NOMO-1 treated with DMSO at 0.1 percent for 48 hours (cell line): ENCODE data around the gene MEF2A.
A peak's percentile ranks its signal among the peaks of the same experiment; 100 is the strongest.
"Not testable (repeated sequence)": the region's sequence is repeated elsewhere in the genome, so short reads cannot be mapped to it uniquely, and the experiment has no call there.

Experiments used
- DNase-seq: peaks from one replicate; lab custom pipeline; 2025; ENCODE audit not compliant: unreplicated experiment; lab: John Stamatoyannopoulos, UW

Gene MEF2A

GRCh38 chr15:99727733-99728132 lies 161.9 kb downstream of the MEF2A start:
- no peak for DNase-seq

GRCh38 chr15:99728916-99729315 lies 163.1 kb downstream of the MEF2A start:
- DNase-seq = no peak

GRCh38 chr15:99729327-99729726 lies 163.5 kb downstream of the MEF2A start:
- no peak for DNase-seq

- no peak for DNase-seq
Measured at GRCh38 chr15:99729920-99730319, 164.1 kb downstream of the MEF2A start.

- DNase-seq = no peak
Measured at GRCh38 chr15:99731336-99732123, 165.7 kb downstream of the MEF2A start.

- DNase-seq = no peak
Measured at GRCh38 chr15:99732124-99732750, 166.5 kb downstream of the MEF2A start.

GRCh38 chr15:99732751-99733267 lies 167.0 kb downstream of the MEF2A start:
- DNase-seq = peak; percentile 43

GRCh38 chr15:99733268-99734039 lies 167.7 kb downstream of the MEF2A start, which contains the start of gene LYSMD4:
Gene LYSMD4, minus strand, starts transcription at chr15:99733437. Its CDS starts 1,438 bp downstream, at chr15:99731999.
- DNase-seq = peak; percentile 93

GRCh38 chr15:99734040-99734291 lies 168.2 kb downstream of the MEF2A start:
- DNase-seq = not testable (repeated sequence)

GRCh38 chr15:99734575-99734974 lies 168.8 kb downstream of the MEF2A start:
- no peak for DNase-seq

GRCh38 chr15:99735868-99736267 lies 170.1 kb downstream of the MEF2A start:
- DNase-seq = no peak

GRCh38 chr15:99736702-99737101 lies 170.9 kb downstream of the MEF2A start:
- no peak for DNase-seq

GRCh38 chr15:99738021-99738847 lies 172.4 kb downstream of the MEF2A start:
- no peak for DNase-seq

GRCh38 chr15:99741835-99742234 lies 176.1 kb downstream of the MEF2A start:
- DNase-seq = no peak

- DNase-seq = no peak
Measured at GRCh38 chr15:99744142-99744541, 178.4 kb downstream of the MEF2A start.

GRCh38 chr15:99745370-99746086 lies 179.7 kb downstream of the MEF2A start:
- no peak for DNase-seq

- DNase-seq = no peak
Measured at GRCh38 chr15:99749386-99749785, 183.6 kb downstream of the MEF2A start.

GRCh38 chr15:99750326-99750725 lies 184.5 kb downstream of the MEF2A start:
- not testable (repeated sequence) for DNase-seq

GRCh38 chr15:99752556-99752955 lies 186.8 kb downstream of the MEF2A start:
- no peak for DNase-seq

GRCh38 chr15:99753066-99753465 lies 187.3 kb downstream of the MEF2A start:
- DNase-seq = no peak
